ENCODE data around the gene NES.

NES gene

GRCh38 chr1:156705321-156705917 is 28.2 kb upstream of the NES start, which contains the start of gene CRABP2:
TSS of gene CRABP2 (minus strand) at chr1:156705583. CDS start at chr1:156705446, 137 bp downstream.
- no peak for DNase-seq (ENCODE audit: low read depth in 4 of 4, low spot score in 1 of 4)

DNA sequence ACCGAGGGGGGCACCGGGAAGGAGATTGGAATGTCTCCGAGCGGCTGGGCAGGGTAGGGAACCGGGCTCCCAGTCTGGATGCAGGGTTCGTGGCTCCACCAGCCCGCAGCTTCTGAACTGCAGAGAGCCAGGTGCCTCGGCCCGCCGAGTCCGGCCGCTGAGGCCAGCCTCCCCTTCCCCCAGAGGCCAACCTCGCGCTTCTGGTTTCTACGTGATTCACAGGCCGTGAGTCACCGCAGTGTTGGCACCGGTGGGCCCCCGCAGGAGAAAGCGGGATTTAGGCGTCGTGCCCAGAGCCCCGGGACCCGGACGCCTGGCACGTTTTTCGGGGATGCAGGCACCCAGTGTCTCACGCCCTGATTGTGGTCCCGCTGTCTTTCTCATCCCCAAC is 27.7 kb upstream of the NES start:
- no peak for DNase-seq (ENCODE audit: low read depth in 4 of 4, low spot score in 1 of 4)

DNA sequence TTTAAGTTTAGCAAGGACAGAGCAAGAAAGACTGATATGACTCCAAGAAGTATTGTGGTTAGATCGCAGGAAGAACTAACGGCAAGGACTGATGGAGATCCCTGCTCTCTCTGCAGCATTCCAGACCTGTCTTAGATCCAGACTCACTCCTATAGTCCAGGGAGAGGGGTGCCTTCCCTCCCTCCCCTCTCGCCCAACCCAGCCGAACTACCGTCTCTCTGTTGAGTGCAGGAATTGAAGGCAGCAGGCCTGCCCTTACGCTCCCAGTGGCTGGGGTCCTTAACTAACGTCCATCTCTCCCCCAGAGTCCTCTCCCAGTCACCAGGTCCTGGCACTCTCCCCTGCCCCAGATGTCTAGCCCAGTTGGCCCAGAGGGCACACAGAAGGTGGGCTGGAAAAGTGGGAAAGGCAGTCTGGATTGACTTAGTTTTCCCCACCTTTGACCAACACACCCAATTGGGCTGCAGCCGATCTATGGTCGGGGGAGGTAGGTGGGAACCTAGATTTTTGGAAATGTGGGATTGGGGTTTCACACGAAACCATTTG is 27.0 kb upstream of the NES start:
- DNase-seq (ENCODE audit: low read depth in 4 of 4, low spot score in 1 of 4): no peak

DNA sequence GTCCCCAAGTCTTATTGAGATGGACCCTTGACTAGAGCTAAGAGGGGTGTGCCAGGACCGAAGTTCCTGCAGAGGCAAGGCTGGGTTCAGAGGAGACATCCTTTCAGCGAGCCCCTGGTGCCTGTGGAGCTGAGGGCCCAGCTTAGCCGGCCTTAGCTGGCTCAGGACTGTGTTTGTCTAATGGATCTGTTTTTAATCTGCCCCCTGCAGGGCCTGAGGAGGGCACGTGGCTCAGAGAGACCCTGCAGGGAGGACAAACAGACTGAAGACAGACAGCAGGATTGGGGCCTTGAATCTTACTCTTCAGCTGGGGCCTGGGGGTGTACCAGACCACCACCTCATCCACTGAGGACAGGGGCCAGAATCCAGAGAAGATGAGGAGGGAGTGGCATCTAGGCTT is 26.5 kb upstream of the NES start:
- no peak for DNase-seq (ENCODE audit: low read depth in 4 of 4, low spot score in 1 of 4)

GRCh38 chr1:156703336-156703735 is 26.1 kb upstream of the NES start:
- no peak for DNase-seq (ENCODE audit: low read depth in 4 of 4, low spot score in 1 of 4)

DNA sequence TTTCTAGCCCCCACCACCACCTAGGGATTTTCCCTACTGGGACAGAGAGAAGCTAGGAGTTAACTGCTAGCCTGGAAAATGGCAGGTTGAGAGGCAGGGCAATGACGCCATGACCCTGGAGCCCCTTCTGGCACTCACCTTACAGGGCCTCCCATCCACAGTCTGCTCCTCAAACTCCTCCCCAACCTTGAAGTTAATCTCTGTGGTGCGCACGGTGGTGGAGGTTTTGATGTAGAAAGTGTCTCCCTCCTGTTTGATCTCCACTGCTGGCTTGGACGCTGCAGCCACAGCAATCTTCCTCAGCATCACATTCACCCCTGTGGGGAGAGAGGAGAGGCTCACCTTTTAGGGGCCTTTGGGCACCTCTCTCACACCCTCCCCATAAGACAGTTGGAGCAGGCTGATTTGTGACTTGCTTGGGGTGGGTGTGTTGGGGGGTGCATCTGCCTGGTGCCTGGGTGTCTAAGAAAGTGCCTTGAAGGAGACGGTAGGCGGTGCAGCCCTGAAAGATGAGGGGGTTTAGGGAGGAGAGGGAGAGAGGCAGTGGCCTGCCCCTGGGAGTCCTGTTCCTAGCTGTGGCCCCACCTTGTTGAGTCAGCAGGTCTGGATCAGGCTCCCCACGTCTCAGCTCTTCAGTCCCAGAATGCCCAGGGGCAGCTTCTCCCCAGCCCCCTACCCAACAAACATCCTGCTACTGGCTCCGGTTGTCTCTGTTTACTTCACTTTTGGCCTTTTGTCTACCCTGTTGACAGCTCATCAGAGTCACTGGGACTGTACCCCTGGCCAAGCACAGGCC is 23.7 kb upstream of the NES start:
- DNase-seq (ENCODE audit: low read depth in 4 of 4, low spot score in 1 of 4): no peak

GRCh38 chr1:156698995-156699394 is 21.8 kb upstream of the NES start:
- DNase-seq (ENCODE audit: low read depth in 4 of 4, low spot score in 1 of 4): no peak

DNA sequence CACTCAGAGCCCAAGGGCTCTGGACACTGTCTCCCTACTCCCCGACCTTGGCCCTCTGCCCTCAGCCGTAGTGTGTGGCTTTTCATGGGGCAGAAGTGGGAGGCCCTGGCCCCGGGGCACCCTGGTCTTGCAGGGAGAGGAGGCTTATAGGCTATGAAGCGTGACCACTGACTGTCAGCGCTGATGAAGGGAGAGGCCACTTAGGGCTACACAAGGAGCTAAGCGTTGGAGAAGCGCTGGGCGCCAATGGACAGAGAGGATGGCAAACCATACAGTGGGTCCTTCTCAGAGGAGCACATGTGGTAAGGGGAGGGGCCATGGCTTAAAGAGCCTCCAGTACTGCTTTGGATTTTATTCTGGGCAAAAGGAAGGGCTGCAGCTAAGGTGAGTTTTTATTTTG is 20.3 kb upstream of the NES start:
- DNase-seq (ENCODE audit: low read depth in 4 of 4, low spot score in 1 of 4): no peak

DNA sequence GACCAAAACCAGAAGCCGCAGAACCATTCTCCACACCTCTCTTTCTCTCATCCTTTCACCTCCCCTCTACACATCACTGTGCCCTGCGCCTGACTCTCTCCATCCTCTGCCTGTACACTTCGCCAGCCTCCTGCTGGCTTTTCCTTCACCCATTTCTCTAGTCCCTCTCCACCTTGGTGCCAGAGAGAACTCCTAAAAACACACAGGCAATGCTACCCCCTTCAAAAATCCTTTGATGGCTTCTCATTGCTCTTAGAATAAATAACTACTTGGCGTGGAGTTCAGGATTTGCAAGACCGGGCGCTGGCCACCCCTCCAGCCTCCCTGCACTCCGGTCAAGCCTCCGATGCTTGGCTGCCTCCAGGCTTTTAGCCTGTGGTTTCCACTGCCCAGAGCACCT is 19.5 kb upstream of the NES start:
- DNase-seq (ENCODE audit: low read depth in 4 of 4, low spot score in 1 of 4): no peak

GRCh38 chr1:156694690-156694962 is 17.4 kb upstream of the NES start:
- DNase-seq (ENCODE audit: low read depth in 4 of 4, low spot score in 1 of 4): no peak

DNA sequence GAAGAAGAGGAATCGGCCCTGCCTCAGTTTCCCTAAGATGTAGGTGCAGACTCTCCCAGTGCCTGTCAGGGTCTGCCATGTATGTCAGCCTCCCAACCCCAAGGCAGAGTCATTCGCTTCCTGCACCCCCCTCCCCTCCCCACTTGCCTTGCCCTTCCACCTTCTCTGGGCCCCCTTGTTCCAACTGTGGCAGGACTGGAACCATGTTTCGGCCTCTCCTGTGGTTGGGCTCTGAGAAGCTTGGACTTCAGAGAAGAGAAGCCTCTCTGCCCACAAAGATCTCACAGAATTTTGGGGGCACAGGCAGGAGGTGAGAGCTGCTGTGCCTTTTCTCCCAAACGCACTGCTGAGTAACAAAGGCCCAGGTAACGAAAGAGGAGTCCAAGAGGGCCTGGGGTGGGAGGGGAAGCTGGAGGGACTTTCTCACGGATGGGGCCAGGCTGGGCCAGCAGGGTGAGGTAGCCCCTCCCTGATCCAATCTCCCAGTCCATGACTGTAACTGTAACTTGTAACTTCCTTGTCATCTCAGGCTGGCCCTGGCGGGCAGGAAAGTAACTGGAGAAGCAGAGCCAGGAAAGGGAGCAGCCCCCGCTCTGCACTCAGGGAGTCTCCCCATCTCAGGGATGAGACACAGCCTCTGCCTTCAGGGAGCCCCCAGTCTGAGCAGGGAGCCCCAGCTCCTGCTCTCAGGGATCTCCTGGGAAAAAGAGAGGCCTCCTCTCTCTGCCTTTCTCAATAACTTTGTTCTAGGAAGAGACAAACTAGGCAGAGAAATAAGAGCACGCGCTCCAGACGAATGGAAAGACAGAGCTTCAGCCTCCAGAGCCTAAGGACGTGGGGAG is 16.9 kb upstream of the NES start:
- DNase-seq (ENCODE audit: low read depth in 4 of 4, low spot score in 1 of 4): no peak

GRCh38 chr1:156692925-156693847 is 16.0 kb upstream of the NES start:
- no peak for DNase-seq (ENCODE audit: low read depth in 4 of 4, low spot score in 1 of 4)

- no peak for DNase-seq (ENCODE audit: low read depth in 4 of 4, low spot score in 1 of 4)
Measured at GRCh38 chr1:156692441-156692924, 15.3 kb upstream of the NES start.

GRCh38 chr1:156691665-156692440 is 14.6 kb upstream of the NES start:
- DNase-seq (ENCODE audit: low read depth in 4 of 4, low spot score in 1 of 4): no peak

DNA sequence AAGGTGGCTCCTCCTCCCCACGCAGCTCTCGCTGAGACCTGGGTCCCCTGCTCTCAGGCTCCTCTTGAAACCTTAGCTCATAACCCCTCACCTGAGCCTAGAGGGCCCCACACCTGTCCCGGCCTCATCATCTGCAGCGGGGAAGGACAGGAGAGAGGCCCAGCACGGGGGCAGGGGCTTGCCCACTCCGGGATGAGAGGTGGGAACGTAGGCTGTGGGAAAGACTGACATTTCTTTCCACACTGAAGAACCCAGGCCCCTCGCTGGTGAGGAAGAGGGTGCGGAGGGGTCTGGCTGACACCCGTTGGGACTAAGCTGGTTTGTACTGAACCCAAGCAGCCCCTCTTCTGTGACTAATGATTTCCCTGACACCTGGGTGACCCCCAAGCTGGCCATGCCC is 14.0 kb upstream of the NES start:
- DNase-seq (ENCODE audit: low read depth in 4 of 4, low spot score in 1 of 4): no peak

DNA sequence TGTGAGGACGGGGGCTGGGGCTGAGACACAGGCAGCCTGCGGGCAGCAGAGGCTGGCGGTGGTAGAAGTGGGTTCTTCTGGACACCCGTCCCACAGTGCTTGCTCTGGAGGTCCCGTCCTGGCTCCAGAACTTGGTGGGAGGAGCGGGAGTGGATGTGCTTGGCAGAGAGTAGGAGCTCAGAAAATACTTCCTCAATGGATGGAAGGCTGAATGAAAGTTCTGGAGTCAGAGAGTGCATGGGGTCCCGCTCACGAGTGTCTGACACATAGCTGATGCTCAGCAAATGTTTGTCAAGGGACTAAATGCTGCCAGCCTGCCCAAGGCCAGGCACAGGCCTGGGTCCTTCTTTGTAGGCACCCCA is 13.4 kb upstream of the NES start:
- no peak for DNase-seq (ENCODE audit: low read depth in 4 of 4, low spot score in 1 of 4)

DNA sequence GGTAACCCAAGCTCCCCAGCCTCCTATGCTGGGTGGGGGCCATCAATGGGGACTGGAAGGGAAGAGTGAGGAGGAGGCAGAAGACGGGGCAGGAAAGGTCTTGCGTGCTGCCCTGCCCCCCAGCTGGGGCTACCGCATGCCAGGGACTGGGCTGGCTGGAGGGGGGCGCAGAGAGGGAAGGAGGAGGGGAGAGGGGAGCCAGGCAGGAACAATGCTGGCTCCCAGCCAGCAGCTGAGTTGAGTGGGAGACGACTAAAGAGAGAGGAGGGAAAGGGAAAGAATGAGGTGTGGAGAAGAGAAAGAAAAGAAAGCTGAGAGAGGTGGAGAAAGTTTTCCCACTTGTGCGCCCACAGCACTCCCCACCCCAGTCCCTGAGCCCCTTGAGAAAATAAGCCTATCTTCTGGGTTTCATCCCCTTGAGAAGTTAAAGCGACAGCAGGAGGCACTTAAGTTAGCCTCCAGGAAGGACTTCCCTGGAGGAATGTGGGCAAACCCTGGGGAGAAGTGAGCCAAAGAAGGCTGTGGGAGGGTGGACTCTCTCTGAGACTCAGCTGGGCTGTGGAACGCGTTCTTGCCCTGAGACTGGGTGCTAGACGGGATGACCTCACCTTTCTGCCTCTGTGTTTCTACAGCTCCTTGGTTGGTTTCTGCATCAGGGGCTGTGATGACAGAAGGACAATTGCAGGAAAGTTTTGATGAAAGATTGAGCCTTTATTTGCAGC is 12.9 kb upstream of the NES start:
- no peak for DNase-seq (ENCODE audit: low read depth in 4 of 4, low spot score in 1 of 4)

DNA sequence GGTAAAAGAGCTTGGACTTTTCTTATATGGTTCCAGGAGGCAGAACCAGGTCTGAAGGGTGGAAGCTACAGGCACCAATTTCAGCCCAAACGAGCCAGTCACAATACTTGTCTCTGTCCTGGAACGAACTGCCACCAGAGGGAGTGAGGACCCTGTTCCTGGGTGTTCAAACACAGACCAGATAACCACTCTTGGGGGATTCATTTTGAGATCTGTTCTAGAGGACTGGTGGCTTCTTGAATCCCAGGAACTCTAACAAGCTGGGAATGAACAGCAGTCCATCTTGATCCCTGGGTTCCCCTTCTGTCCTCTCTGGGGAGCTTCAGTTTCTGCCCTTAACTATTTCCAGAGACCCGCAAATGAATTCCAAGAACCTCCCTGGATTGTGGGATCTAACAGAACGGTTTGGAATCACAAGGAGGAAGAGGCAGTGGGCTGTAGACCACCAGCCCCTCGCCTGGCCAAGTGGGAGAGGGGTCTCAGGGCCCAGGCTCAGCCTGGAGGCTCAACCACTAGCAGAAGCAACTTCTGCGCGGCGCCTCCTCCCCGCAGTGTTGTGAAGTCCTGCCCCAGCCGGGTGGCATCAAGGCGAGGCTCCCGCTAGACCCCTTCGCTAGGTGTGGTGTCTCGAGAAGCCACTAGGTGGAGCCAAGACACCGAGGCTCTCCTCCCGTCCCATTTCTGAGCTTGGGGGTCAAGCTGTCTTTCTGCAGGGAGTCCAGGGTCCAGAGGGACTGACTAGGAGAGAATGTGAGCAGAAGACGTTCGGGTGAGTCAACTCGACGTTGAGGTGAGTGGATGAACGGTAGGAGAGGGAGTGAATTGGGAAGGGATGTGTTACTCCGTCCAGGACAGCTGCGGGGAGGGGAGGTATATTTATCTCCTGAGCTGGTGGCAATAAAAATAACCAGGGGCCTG is 12.1 kb upstream of the NES start:
- peak; percentile 38 to 62 (median 62) for DNase-seq (ENCODE audit: low read depth in 4 of 4, low spot score in 1 of 4)

Data from stimulated activated CD4-positive, alpha-beta T cell treated with anti-CD3 and anti-CD28 coated beads, Interleukin-1b, Interleukin-23, amount 100 ng/mL, for 24 hours (primary cell).